Hematopoietic multipotent progenitor cell treated with erythropoietin and hydrocortisone succinate and interleukin-3 and kit ligand, for 6 days (in vitro differentiated cells): ENCODE results near the gene VKORC1.
"Not testable (repeated sequence)": the region's sequence is repeated elsewhere in the genome, so short reads cannot be mapped to it uniquely, and the experiment has no call there.

ENCODE experiments used
- DNase-seq: peaks from one replicate; pipeline ENCODE4 v3.0.0-alpha.2; 2015

VKORC1 gene

DNA sequence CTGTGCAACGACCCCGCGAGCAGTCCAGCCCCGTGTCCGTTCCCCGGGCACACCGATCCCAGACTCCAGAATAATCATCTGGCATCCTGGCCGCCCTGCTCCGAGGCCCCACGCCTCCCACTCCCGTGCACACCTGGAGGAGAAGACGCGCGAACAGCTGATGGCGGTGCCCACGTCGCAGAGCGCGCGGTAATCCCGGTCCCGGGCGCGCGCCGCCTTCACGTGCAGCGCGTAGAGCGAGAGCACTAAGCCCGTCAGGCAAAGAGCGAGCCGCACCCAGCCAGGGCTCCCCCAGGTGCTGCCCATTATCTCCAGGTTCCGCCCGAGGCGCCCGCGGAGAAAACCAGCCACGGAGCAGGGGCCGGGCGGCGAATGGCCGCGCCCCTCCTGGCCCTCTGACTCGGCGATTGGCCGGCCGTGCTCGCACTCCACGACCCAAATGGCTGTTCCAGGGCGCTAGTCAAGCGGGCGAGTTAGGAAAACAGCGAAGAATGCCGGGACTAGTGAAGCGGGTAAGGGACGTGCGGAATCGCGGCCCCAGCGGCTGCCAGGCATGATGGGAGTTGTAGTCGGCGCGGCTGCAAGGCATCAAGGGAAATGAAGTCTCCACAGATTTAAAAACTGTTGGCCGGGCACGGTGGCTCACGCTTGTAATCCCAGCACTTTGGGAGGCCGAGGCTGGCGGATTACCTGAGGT, at the start of gene VKORC1:
Gene VKORC1, minus strand, starts transcription at position 374 of the 697 bp plus-strand sequence. Its CDS starts 68 bp downstream, at position 306.
- peak; percentile 98 for DNase-seq

DNA sequence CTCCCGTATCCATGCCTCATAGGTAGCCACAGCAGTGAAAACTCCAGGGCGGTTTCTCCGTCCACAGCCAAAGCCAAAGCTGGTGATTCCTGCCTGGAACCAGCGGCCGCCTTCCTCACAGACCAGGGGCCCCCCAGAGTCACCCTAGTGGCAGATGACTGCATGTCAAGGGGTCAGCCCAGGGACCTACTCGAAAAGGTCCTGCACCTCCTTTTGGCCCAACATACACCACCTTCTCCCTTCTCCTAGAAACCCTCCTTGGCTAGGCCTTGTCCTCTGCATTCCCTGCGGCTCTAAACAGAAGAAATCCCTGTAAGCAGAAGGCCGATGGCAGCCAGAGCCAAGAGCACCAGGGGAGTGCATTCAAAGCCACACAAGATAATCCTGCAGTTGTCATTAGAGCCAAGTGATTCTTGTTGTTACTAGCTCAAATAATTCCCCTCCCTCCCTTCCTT, 49.1 kb upstream of the VKORC1 start:
- DNase-seq: no peak

DNA sequence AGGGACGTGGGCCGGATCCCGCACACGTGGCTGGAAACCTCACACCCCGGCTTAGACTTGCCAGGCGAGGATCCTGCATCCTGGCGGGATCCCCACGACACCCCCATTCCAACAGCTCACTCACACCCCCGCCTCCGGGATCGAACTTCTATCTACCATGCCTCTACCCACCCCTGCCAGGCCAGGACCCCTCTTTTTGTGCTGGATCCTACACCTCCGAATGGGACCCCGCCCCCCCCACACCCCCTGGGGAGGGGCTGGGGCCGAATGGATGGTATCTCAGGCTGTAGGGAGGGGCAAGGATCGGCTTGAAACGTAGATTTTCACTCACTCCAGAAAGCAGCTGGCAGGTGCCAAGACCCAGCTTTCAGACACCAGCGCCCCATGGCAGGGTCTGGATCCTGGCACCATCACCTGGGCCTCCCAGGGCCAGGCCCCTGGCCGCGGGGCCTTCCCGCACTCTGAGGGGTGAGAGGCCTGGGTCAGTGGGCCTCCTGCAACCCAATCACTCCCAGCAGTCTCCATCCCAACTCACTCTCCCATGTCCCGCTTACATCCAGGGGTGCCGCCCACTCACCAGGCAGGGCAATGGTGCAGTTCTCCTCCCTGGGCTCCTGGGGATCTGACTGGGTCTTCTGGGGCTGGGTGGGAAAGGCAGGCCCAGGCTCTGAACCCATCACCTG, 48.6 kb upstream of the VKORC1 start:
- DNase-seq: no peak

DNA sequence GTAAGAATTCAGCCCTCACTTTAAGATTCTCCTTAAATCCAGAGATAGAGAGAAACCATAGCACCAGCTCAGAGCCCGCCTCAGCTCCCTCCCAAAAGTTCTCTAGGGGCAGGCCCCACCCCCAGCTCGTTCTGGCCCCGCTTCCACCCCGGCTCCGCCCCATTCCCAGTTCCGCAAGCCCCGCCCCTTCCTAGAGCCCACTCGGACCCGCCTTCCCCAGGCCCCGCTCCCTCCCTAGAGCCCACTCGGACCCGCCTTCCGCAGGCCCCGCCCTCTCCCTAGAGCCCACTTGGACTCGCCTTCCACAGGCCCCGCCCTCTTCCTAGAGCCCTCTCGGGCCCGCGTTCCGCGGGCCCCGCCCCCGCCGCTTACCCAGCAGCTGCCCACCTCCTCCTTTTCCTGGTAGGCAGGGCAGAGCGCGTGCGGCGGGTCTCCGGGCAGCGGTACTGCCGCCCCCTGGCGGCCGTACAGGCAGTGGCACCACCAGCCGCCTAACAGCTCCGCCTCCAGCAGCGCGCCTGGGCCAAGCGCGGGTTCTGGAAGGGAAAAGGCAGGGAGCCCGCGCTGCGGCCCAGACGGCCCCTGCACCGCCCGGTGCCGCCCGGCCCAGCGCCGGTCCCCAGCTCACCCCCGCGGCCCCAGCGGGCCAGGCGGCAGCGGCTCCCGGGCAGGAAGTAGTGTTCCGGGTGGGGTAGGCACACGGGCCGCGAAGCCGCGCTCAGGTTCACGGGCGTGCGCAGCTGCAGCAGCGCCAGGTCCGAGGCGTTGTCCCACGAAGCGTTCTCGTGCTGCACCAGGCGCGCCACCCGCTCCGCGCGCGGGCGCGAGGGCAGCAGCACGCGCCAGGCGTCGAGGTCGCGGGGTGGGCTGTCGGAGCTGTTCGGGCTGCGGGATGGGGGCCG, 47.8 kb upstream of the VKORC1 start:
- DNase-seq: peak; percentile 100

DNA sequence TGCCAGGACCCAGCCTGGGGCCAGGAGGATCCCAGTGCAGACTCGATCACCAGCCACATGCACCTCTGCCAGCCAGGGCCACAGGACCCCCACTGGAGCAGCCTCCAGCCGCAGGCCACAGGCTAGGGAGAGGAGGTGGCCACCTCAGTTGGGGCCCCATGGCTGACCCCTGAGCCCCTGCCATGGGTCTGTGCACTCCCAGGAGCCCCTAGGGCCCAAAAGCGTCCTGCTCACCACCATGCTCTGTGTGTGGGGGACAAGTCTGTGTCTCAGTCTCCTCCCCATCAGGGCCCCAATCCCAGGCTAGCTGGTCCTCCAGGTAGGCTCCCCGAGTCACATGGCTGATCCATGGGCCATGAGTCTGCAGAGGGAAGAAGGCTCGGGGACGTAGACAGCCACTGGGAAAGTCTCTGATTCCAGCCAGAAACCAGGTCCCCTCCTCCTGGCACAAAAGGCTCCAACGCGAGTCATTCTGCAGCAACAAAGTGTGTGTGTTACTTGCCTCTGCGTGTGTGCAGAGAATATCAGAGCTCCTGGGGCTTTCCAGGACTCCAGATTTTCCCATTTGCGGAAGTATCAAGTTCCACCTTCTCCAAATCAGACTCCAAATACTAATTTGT, 47.0 kb upstream of the VKORC1 start:
- DNase-seq: peak; percentile 39

DNA sequence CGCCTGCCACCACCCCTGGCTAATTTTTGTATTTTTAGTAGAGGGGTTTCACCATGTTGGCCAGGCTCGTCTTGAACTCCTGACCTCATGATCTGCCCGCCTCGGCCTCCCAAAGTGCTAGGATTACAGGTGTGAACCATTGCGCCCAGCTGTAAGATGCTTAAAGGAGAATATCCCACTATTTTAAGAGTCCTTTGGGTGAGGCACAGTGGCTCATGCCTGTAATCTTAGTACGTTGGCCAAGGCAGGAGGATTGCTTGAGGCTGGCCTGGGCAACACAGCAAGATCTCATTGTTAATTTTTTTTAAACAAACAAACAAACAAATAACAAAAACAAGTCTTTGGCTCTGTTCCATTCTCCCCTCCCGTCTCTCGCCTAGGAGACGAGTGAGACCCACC, 46.5 kb upstream of the VKORC1 start:
- DNase-seq: not testable (repeated sequence)

DNA sequence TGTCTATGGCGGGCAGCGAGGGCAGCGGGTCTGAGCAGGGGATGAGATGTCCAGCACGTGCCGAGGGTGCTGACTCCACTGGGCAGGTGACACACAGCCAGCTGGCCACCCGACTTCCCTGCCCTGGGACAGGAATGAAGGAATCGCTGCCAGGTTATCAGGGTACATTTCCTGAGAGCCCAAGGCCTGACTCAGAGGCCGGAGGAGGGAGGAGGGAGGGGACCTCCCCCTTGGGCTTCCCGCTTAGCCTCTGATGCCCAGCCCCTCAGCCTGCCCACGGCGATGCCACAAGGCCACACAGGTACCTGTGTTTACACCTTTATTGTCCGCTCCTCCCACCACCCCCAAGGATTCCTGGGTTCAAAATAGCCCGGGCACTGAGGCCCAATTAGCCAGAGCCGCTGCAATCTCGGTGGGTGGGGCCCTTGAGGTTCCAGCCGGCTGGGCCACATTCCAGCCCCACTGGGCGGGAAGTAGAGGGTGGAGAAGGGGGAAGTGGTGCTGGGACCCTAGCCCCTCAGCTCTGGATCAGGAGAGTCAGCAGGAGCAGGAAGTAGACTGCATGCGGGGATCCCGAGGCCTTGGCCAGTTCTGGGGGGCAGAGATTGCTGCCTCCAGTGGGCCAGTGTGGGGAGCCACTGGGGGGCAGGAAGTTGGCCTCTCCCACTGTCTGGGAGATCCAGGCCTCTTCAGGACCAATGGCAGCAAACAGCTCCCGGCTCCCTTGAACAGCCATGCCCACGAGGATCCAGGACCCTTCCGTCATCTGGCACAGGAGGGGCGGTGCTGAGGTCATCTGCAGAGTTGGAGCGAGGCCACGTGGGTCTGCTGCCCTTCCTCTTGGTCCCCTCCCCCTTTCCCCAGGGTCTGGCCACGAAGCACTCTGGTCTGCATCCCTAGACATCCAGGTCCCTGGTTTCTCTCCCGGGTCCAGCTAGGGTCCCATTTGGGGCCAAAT, 44.3 kb upstream of the VKORC1 start:
- no peak for DNase-seq

DNA sequence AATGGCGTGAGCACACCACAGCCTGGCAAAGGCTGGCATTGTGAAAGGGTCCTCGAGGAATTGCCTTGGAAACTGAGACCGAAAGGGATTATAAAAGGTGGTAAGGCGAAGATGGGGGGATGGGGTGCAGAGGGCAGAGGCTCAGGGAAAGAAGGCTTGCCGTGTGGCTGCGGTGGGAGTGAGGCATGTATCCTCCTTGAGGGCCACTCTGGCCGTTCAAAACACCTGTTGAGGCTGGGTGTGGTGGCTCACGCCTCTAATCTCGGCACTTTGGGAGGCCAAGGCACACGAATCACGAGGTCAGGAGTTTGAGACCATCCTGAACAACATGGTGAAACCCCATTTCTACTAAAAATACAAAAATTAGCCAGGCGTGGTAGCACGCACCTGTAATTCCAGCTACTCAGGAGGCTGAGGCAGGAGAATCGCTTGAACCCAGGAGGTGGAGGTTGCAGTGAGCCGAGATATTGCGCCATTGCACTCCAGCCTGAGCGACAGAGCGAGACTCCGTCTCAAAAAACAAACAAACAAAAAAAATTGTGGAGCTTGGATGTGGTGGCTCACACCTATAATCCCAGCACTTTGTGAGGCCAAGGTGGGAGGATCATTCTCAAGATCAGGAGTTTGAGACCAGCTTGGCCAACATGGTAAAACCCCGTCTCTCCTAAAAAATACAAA, 42.4 kb upstream of the VKORC1 start:
- DNase-seq: not testable (repeated sequence)

DNA sequence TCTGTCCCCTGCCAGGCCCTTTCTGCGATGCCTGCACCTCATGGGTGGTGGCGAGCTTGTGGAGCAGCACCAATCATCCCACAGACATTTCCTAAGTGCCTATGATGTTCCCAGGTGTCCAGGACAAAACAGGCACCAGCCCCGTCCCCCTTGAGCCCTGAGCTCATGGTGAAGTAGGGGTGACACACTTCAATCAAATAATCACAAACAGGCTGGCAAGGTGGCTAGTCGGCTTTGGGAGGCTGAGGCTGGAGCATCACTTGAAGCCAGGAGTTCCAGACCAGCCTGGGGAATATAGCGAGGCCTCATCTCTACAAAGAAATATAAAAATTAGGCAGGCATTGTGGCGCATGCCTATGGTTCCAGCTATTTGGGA, 41.7 kb upstream of the VKORC1 start:
- no peak for DNase-seq

DNA sequence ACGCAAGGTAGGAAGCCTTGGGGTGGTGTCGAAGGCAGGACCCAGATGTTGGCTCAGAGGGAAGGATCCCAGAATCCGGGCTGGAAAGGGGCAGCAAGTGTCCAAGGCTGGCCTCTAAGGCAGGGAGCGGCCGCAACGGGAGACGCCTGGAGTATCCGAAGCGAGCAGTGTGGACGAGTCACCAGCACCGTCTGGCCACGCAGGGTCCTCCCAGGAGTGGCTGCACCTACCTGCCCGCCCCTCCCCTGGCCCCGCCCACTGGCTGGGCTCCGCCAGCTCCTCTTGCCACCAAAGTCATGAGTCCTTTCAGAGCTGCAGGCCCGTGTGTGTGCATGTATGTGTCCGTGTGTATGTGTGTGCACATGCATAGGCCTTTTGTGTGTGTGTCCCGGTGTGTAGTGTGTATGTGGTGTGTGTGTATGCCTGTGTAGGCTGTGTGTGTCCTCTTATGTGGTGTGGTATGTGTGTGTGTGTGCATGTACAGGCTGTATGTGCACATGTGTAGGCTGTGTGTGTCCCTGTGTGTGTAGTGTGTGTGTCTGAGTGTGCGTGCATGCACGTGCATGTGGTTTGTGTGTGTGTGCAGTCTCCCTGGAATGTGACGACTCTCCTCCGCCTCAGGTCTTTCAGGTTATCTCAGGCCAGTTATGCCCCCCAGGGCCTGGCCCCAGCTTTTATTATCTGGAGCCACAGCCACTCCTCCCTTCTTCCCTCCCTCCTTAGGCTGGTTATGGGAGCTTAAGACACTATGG, 41.1 kb upstream of the VKORC1 start, which contains the start of gene PRSS8:
Gene PRSS8, minus strand, starts transcription at position 193 of the 752 bp plus-strand sequence. CDS start 229 bp downstream, outside the sequence.
- DNase-seq: peak; percentile 65

DNA sequence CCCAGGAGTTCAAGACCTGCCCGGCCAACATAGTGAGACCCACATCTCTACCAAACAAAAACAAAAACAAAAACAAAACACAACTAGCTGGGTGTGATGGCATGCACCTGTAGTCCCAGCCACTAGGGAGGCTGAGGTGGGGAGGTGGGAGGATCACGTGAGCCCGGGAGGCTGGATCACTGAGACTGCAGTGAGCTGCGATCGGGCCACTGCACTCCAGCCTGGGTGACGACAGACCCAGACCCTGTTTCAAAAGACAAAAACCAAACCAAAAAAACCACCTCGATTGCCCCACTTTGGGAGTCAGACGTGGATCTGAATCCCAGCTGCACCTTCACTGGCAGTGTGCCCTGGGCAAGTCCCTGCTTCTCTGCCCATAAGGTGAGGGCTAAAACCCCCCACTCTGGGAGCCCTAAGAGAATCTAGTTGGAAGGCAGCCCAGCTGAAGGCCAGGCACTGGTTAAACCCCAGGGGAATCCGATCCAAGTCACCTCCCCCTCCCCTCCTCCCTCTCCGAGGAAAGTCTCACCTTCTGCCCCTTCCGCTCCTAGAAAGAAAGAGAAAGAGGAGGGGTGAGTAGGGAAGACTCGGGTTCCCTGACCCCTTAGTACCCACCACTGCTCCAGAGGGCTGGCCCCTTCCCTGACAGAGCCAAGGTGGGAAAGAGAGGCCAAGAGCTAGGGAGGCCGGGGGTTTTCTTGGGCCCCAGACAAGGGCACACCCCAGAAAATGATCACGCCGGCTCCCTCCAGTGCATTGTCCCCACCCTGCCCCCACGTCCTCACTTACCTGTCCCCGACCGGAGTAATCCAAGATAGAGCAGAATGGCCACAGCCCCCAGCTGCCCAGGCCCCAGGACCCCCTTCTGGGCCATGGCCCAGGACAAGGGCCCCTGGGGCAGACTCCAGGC, 40.3 kb upstream of the VKORC1 start:
- DNase-seq: no peak

DNA sequence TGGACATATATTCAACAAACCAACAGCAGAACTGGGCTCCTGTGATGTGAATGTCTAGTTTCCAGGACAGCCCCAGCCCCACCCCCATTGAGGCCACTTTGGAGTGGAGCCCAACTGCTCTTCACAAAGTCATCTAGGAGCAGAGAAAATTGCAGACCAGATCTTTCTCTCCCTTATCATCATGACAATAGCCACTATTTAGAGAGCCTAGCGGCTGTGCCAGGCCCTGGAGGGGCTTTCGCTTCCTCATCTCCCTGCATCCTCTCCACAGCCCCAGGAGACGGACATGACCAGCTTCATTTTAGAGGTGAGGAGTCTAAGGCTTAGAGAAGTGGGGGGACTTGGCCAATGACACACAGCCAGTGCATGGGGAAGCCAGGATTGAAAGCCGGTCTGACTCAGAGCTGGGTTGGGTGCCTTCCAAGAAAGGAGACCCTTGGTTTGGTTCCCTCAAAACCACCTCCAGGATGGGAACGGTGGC, 39.5 kb upstream of the VKORC1 start:
- peak; percentile 49 for DNase-seq

DNA sequence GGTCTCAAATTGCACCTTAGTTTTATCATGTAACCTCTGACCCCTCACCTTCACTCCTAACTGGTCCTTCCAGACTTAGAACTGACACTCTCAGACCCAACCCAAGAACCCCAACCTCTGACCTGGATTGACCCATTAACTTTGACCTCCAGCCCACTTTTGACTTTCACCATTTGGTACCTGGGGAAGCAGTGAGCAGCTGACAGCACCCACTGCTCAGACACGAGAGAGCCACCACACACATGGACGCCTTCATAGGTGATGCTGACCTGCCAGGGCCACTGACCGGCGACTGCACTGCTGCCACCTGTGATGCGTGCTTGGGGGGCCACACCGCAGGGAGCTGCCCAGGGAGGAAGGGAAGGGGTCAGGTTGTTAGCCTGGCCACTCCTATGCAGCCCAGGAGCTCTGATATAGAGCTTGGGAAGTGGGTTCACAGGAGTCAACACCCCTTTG, 38.5 kb upstream of the VKORC1 start:
- DNase-seq: no peak

DNA sequence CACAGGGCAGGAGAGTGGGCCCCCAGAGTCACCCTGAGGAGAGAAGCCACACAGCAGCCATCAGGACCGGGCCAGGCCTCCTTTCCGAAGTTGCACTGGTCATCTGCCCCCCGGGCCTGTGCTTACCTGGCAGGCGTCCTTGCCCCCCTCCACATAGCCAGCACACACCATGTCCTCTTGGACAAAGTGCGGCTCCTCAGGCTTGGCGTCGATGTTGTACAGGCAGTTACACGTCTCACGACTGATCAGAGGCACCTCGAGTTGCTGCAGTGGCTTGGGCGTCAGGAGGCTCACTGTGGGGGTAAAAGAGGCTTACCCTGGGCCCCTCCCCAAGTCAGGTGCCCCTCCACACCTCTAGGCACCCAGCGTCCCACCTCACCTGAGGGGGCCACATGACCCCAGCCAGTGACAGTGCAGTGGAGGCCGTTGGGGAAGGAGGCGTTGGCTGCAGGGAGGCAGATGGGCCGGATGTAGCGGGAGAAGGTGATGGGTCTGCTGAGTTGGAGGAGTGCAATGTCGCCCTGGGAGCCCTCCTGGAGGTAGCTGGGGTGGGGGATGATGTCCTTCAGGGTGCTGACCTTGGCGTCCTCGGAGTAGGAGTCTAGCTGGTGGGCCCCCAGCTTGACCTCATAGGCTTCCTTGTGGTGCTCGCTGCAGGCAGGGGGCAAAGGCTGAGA, 37.8 kb upstream of the VKORC1 start:
- DNase-seq: no peak

DNA sequence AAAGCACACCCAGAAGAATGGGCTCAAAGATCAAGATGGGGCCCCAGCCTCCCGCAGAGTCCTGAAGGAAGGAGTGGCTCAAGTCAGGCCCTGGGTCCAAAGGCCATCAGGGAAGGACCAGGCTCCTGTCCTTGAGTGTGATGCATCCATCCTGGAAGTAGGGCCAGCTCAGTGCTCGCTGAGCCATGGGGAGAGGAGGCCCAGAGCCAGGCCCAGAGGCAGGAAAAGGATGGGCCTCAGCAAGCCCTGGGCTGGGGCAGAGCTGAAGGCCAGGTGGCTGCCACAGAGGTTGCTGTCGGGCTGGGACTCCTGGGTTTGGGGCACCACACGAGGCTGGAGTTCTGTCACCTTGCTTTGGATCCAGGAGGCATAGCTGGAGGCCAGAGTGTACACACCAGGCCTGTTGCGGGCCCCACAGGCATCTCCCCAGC, 37.3 kb upstream of the VKORC1 start:
- DNase-seq: no peak

DNA sequence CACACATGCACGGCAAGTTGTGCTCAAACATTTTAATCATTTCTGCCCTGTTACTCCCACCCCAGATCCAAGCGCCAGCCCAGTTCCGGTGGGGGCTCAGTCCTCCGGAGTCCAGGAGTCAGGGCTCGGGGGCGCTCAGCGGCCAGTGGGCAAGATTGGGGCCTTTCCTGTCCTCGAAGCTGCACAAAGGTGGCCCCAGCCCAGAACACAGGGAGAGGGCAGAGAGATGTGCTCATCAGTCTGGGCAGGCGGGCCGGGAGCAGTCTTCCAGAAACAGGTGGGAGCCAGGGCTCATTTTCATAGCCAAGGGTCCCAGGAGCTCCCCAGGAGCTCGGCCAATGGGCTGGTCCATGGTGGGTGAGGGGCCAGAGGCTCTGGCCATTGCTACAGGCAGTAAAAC, 36.8 kb upstream of the VKORC1 start:
- DNase-seq: no peak

DNA sequence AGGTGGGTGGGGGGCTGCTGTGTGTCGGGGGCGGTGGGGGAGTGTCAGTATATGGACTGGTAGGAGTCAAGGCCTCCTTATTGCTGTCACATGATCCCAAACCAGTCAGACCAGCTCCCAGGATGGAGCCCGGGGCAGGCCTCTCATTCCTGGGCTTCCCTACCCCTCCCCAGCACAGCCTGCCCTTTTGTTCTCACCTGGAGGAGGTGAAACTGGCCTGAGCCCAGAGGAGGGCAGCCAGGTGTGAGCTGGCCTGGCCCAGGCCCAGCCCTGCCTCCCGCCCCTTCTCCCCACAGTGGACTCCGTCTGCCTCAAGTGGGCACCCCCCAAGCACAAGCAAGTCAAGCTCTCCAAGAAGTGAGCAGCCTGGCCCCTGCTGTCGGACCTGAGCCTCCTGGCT, 36.3 kb upstream of the VKORC1 start:
- no peak for DNase-seq

DNA sequence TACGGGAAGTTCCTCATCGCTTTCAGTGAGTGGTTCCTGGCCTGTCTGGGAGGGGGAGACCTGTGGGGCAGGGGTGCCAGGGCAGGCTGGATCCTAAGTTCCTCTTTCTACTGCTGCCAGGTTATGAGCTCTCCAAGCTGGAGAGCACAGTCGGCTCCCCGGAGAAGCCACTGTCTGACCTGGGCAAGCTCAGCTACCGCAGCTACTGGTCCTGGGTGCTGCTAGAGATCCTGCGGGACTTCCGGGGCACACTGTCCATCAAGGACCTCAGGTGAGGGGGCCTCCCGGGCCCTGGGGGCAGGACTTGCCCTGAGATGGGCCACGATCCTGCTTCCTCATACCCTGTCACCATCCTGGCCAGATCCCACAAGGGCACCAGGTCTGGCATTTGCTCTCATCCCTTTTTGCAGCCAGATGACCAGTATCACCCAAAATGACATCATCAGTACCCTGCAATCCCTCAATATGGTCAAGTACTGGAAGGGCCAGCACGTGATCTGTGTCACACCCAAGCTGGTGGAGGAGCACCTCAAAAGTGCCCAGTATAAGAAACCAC, 35.8 kb upstream of the VKORC1 start:
- DNase-seq: no peak
